Prostate gland (tissue), 2 donors: ENCODE data around the gene ANGPTL2.

Experiments used
- CTCF ChIP-seq, 4 experiments: fragments of 200-600 bp in 2 of 4; fragments of 450-650 bp in 2 of 4; sonication (generic) in 2 of 4; IDR thresholded peaks; 1 replicate in 3 of 4; 2 replicates in 1 of 4; pipeline ENCODE4 v1.5.1; 2016 to 2019; ENCODE audit warnings: antibody characterized with exemption in 4 of 4, mild to moderate bottlenecking in 2 of 4, moderate library complexity in 2 of 4
- POLR2A ChIP-seq: fragments of 450-650 bp; IDR thresholded peaks from one replicate; pipeline ENCODE4 v1.6.1; 2016; ENCODE audit warnings: antibody characterized with exemption, mild to moderate bottlenecking
- POLR2AphosphoS5 ChIP-seq: sonication (generic); formaldehyde crosslinking; IDR thresholded peaks from one replicate; pipeline ENCODE4 v1.6.1; 2017; ENCODE audit warnings: antibody characterized with exemption

GRCh38 chr9:127098916-127099553, 23.4 kb downstream of the ANGPTL2 start:
- no peak for TF ChIP-seq CTCF (IDR thresholded peaks at IDR 0.05)
- TF ChIP-seq POLR2A = no peak
- no peak for TF ChIP-seq POLR2AphosphoS5
